ENCODE results near the gene SLC17A5. TPM values are rescaled to one million over a fixed set of nuclear protein-coding genes. Genes with fewer than 3 reads are reported as not detected.

Gene SLC17A5
- total RNA-seq, 1 experiment from 2014 or later, result 21.3 TPM

GRCh38 chr6:73657201-73657600 is 3.4 kb upstream of the SLC17A5 start:
- no peak overlapping the region for H3K4me3 Mint-ChIP-seq (ENCODE audit: low read depth, unreplicated experiment)
- intact Hi-C loops (cut with micrococcal nuclease; ENCODE audit: unreplicated experiment), result no loop called here
- BruUV-seq (replicated peaks), result no TSS peak
- peak overlapping the region; percentile 62 for H3K27ac Mint-ChIP-seq (ENCODE audit: unreplicated experiment)
- H3K9me3 Mint-ChIP-seq (ENCODE audit: low read depth, unreplicated experiment), result no peaks in the 10 kb centered on the region
- peaks cover 19% of the 10 kb centered on the region for H3K4me1 Mint-ChIP-seq (ENCODE audit: low read depth, unreplicated experiment)
- H3K36me3 Mint-ChIP-seq (ENCODE audit: insufficient read depth, unreplicated experiment), result peaks cover 30% of the 10 kb centered on the region
- TF ChIP-seq CTCF (IDR thresholded peaks at IDR 0.05; ENCODE audit: unreplicated experiment), result no peak
- CTCF ChIA-PET, result no interaction called here
- DNase-seq, result peak; percentile 60
- no peaks in the 10 kb centered on the region for H3K27me3 Mint-ChIP-seq (ENCODE audit: unreplicated experiment)

- Mint-ChIP-seq H3K4me3 (ENCODE audit: low read depth, unreplicated experiment) (no peak overlapping the region), H3K27ac (ENCODE audit: unreplicated experiment) (no peak overlapping the region), H3K36me3 (ENCODE audit: insufficient read depth, unreplicated experiment) (peaks cover 30% of the 10 kb centered on the region), H3K4me1 (ENCODE audit: low read depth, unreplicated experiment) (peaks cover 19% of the 10 kb centered on the region), H3K9me3 (ENCODE audit: low read depth, unreplicated experiment) (no peaks in the 10 kb centered on the region), H3K27me3 (ENCODE audit: unreplicated experiment) (no peaks in the 10 kb centered on the region)
- intact Hi-C loops (cut with micrococcal nuclease; ENCODE audit: unreplicated experiment), result no loop called here
- BruUV-seq (replicated peaks), result no TSS peak
- no peak for DNase-seq
- no peak for TF ChIP-seq CTCF (IDR thresholded peaks at IDR 0.05; ENCODE audit: unreplicated experiment)
- CTCF ChIA-PET, result no interaction called here
These were observed 2.8 kb upstream of the SLC17A5 start for GRCh38 chr6:73656531-73657145.

GRCh38 chr6:73655341-73655917 is 1.6 kb upstream of the SLC17A5 start:
- H3K4me3 Mint-ChIP-seq (ENCODE audit: low read depth, unreplicated experiment), result peak overlapping the region; percentile 99
- no TSS peak for BruUV-seq (replicated peaks)
- peaks cover 19% of the 10 kb centered on the region for H3K4me1 Mint-ChIP-seq (ENCODE audit: low read depth, unreplicated experiment)
- H3K27ac Mint-ChIP-seq (ENCODE audit: unreplicated experiment), result peak overlapping the region; percentile 83
- CTCF ChIA-PET, result no interaction called here
- intact Hi-C loops (cut with micrococcal nuclease; ENCODE audit: unreplicated experiment), result no loop called here
- H3K9me3 Mint-ChIP-seq (ENCODE audit: low read depth, unreplicated experiment), result no peaks in the 10 kb centered on the region
- no peaks in the 10 kb centered on the region for H3K27me3 Mint-ChIP-seq (ENCODE audit: unreplicated experiment)
- peaks cover 30% of the 10 kb centered on the region for H3K36me3 Mint-ChIP-seq (ENCODE audit: insufficient read depth, unreplicated experiment)
- DNase-seq, result no peak
- no peak for TF ChIP-seq CTCF (IDR thresholded peaks at IDR 0.05; ENCODE audit: unreplicated experiment)

- DNase-seq, result peak; percentile 55
- intact Hi-C loops (cut with micrococcal nuclease; ENCODE audit: unreplicated experiment), result loop anchor here (2.0 kb wide), 1 partner anchor 136 kb away; no protein-coding TSS in a partner anchor
- H3K27ac Mint-ChIP-seq (ENCODE audit: unreplicated experiment), result peak overlapping the region; percentile 72
- peak overlapping the region; percentile 99 for H3K4me3 Mint-ChIP-seq (ENCODE audit: low read depth, unreplicated experiment)
- peak; percentile 16 for TF ChIP-seq CTCF (IDR thresholded peaks at IDR 0.05; ENCODE audit: unreplicated experiment)
- peaks cover 22% of the 10 kb centered on the region for H3K4me1 Mint-ChIP-seq (ENCODE audit: low read depth, unreplicated experiment)
- peaks cover 42% of the 10 kb centered on the region for H3K36me3 Mint-ChIP-seq (ENCODE audit: insufficient read depth, unreplicated experiment)
- CTCF ChIA-PET, result interaction anchor here (0.6 to 1.7 kb wide), 8 partner anchors 12 to 367 kb away, joined by 3 to 11 read pairs (median 4); partner anchors contain the start of genes EEF1A1 and MTO1
- no peaks in the 10 kb centered on the region for H3K9me3 Mint-ChIP-seq (ENCODE audit: low read depth, unreplicated experiment)
- no peaks in the 10 kb centered on the region for H3K27me3 Mint-ChIP-seq (ENCODE audit: unreplicated experiment)
- BruUV-seq (replicated peaks), result TSS peak; percentile 63
These were observed 888 bp downstream of the SLC17A5 start for GRCh38 chr6:73652637-73653570.
